ENCODE data around the gene NRXN3.

The NRXN3 gene

DNA sequence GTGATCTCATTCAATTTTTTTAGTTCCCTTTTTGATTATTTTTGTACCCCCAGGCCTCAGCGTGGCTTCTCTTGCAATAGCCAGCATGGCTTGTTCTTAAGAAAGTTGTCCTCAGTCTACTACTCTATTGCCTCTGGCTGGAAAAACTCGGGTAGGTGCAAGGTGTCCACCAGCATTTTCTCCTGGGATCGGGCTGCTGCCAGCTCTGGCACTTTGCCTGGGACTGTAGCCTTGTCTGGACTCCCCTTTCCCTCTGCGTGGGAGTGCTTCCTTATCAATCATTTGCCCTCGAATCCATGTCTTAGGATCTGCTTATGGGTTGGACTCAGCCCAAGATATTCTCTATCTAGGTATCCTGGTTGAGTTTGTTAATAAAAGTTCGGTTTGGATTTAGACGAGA lies 1267.8 kb downstream of the NRXN3 start:
- Histone ChIP-seq H3K4me2 (ENCODE audit: low read length) (no peak overlapping the region), H3K9me3 (ENCODE audit: low read length) (no peaks in the 10 kb centered on the region), H3F3A (ENCODE audit: insufficient read depth, low read length) (no peaks in the 10 kb centered on the region), H3K79me2 (ENCODE audit: insufficient read depth, low read length) (no peaks in the 10 kb centered on the region), H3K9me2 (ENCODE audit: low read depth, low read length) (no peaks in the 10 kb centered on the region), H3K9ac (ENCODE audit: low read length) (no peak overlapping the region), H3K4me1 (ENCODE audit: insufficient read depth, low read length, severe bottlenecking) (no peaks in the 10 kb centered on the region), H3K36me3 (ENCODE audit: insufficient read depth, low read length) (no peaks in the 10 kb centered on the region), H2AFZ (ENCODE audit: low read length) (no peak overlapping the region), H3K4me3 (ENCODE audit: low read depth, low read length, poor library complexity, severe bottlenecking) (no peak overlapping the region), H4K20me1 (ENCODE audit: insufficient read depth, low read length) (no peaks in the 10 kb centered on the region), H3K27ac (ENCODE audit: low read depth, low read length, poor library complexity, severe bottlenecking) (no peak overlapping the region), H3K27me3 (ENCODE audit: insufficient read depth, low read length) (no peaks in the 10 kb centered on the region)
- TF ChIP-seq, protein P1, sequence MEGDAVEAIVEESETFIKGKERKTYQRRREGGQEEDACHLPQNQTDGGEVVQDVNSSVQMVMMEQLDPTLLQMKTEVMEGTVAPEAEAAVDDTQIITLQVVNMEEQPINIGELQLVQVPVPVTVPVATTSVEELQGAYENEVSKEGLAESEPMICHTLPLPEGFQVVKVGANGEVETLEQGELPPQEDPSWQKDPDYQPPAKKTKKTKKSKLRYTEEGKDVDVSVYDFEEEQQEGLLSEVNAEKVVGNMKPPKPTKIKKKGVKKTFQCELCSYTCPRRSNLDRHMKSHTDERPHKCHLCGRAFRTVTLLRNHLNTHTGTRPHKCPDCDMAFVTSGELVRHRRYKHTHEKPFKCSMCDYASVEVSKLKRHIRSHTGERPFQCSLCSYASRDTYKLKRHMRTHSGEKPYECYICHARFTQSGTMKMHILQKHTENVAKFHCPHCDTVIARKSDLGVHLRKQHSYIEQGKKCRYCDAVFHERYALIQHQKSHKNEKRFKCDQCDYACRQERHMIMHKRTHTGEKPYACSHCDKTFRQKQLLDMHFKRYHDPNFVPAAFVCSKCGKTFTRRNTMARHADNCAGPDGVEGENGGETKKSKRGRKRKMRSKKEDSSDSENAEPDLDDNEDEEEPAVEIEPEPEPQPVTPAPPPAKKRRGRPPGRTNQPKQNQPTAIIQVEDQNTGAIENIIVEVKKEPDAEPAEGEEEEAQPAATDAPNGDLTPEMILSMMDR (IDR thresholded peaks at IDR 0.05; ENCODE audit: low read length), result no peak
- no peak for TF ChIP-seq EZH2 (IDR thresholded peaks at IDR 0.05; ENCODE audit: borderline replicate concordance, low read length)

DNA sequence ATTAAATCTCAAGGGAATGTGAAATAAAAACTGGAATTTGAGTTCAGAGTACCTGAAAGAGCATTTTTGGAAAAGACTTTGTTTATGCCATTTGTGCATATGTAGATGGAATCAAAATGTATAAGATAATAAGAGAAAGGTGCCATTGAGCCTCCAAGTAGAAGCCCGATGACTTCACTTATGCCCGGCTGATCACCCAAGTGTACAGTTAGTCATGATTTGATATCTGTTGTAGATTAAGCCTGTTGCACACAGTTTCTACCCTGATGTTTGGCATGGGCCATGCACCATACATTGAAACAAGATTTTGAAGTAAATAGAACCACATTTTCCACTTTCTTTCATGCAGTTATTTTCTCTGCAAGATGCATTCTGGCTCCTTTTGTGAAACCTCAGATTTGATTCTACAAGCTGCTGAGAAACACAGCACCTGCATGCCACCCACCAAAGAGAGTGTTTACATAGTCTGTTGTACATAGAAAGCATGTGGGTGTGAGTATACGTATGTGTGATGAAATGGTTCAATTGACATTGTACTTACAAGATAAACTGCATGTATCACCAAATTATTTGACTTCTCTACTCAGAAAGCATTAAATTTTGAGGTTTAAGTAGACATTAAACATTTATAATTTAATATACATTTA lies 1268.6 kb downstream of the NRXN3 start:
- H3K9me2 ChIP-seq (ENCODE audit: low read depth, low read length), result no peaks in the 10 kb centered on the region
- no peaks in the 10 kb centered on the region for H3K36me3 ChIP-seq (ENCODE audit: insufficient read depth, low read length)
- H3K27me3 ChIP-seq (ENCODE audit: insufficient read depth, low read length), result no peaks in the 10 kb centered on the region
- H3K9me3 ChIP-seq (ENCODE audit: low read length), result no peaks in the 10 kb centered on the region
- H3K4me1 ChIP-seq (ENCODE audit: insufficient read depth, low read length, severe bottlenecking), result no peaks in the 10 kb centered on the region
- no peak overlapping the region for H3K27ac ChIP-seq (ENCODE audit: low read depth, low read length, poor library complexity, severe bottlenecking)
- no peak for TF ChIP-seq EZH2 (IDR thresholded peaks at IDR 0.05; ENCODE audit: borderline replicate concordance, low read length)
- TF ChIP-seq, protein P1 (IDR thresholded peaks at IDR 0.05; ENCODE audit: low read length), result no peak
- no peaks in the 10 kb centered on the region for H3K79me2 ChIP-seq (ENCODE audit: insufficient read depth, low read length)
- no peak overlapping the region for H2AFZ ChIP-seq (ENCODE audit: low read length)
- H4K20me1 ChIP-seq (ENCODE audit: insufficient read depth, low read length), result no peaks in the 10 kb centered on the region
- no peaks in the 10 kb centered on the region for H3F3A ChIP-seq (ENCODE audit: insufficient read depth, low read length)
- no peak overlapping the region for H3K9ac ChIP-seq (ENCODE audit: low read length)
- H3K4me3 ChIP-seq (ENCODE audit: low read depth, low read length, poor library complexity, severe bottlenecking), result no peak overlapping the region
- no peak overlapping the region for H3K4me2 ChIP-seq (ENCODE audit: low read length)

DNA sequence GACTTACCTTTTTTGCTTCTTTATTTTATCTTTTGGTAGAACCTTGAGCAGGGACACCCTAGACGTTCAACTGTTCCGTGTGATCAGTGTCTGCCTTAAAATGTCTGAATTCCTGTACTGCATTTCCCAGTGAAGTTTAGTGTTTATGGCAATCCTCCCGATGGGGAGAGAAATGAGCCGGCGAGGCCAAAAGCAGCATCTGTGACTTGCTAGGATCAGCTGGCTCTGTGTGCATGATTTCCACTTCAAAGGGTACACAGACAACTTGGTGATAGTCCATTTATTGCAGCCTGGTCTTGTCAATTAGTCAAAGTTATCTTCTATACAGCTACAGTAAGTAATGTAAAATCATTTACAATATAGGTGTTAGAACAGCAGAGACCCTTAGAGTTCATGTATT lies 1272.6 kb downstream of the NRXN3 start:
- Histone ChIP-seq H3F3A (ENCODE audit: insufficient read depth, low read length) (no peaks in the 10 kb centered on the region), H3K9ac (ENCODE audit: low read length) (no peak overlapping the region), H3K9me2 (ENCODE audit: low read depth, low read length) (no peaks in the 10 kb centered on the region), H2AFZ (ENCODE audit: low read length) (no peak overlapping the region), H3K4me3 (ENCODE audit: low read depth, low read length, poor library complexity, severe bottlenecking) (no peak overlapping the region), H3K27me3 (ENCODE audit: insufficient read depth, low read length) (no peaks in the 10 kb centered on the region), H4K20me1 (ENCODE audit: insufficient read depth, low read length) (no peaks in the 10 kb centered on the region), H3K9me3 (ENCODE audit: low read length) (no peaks in the 10 kb centered on the region), H3K27ac (ENCODE audit: low read depth, low read length, poor library complexity, severe bottlenecking) (no peak overlapping the region), H3K79me2 (ENCODE audit: insufficient read depth, low read length) (no peaks in the 10 kb centered on the region), H3K4me2 (ENCODE audit: low read length) (no peak overlapping the region), H3K36me3 (ENCODE audit: insufficient read depth, low read length) (no peaks in the 10 kb centered on the region), H3K4me1 (ENCODE audit: insufficient read depth, low read length, severe bottlenecking) (no peaks in the 10 kb centered on the region)
- TF ChIP-seq, protein P1 (IDR thresholded peaks at IDR 0.05; ENCODE audit: low read length), result no peak
- no peak for TF ChIP-seq EZH2 (IDR thresholded peaks at IDR 0.05; ENCODE audit: borderline replicate concordance, low read length)

Data from OCI-LY1 (cell line).